Dedifferentiated amniotic fluid mesenchymal stem cell (primary cell): ENCODE measurements around the gene KRT38.
"Not testable (repeated sequence)": the region's sequence is repeated elsewhere in the genome, so short reads cannot be mapped to it uniquely, and the experiment has no call there.

Experiments
- DNase-seq: peaks from one replicate; pipeline ENCODE4 v3.0.0-alpha.2; 2016; ENCODE audit errors: extremely low spot score

KRT38 gene

DNA sequence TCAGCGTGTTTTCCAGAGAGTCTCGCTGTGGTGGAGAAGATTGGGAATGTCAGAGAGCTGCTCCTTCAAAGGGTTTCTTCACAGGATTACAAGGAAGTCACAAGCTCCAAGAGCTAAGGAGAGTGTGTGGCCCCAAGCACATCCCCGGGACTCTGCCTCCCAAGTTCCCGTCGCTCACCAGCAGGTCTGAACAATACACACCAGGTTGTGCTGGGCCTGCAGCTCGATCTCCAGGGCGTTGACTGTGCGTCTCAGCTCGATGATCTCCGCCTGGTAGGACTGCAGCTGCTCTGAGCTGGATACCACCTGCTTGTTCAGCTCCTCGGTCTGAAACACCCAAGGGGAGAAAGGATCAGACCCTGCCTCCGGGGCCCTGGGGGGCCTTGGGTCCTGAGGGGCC is 45.7 kb downstream of the KRT38 start:
- DNase-seq: not testable (repeated sequence)

DNA sequence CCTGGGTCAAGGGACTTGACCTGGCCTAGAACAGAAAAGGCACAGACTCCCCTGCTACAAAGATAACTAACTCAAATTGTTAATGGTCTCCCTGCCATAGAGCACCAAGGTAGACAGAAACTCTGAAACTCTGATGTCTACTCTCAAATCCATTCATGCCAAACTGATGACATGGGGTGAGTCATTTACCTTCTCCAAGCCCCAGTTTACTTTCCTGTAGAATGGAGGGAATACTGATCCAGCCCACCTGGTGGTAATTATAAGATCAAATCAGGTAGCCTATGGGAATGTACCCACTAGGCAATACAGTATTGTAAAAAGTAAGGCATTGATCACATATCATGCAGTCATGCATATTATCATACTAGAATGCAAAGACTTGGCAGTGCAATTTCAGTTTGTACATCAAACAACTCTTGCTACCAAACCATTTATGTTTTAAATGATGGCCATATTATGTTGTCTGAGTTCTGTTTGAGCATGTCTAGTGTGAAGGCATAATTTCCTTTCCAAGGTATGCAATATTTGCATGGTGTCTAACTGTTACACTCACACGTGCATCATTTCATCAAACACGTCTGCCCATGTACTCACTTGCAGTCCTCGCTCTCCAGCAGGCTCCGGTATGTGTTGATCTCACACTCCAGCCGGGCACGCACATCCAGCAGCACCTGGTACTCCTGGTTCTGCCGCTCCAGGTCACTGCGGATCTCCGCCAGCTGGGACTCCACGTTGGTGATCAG is 46.4 kb downstream of the KRT38 start:
- DNase-seq: no peak

DNA sequence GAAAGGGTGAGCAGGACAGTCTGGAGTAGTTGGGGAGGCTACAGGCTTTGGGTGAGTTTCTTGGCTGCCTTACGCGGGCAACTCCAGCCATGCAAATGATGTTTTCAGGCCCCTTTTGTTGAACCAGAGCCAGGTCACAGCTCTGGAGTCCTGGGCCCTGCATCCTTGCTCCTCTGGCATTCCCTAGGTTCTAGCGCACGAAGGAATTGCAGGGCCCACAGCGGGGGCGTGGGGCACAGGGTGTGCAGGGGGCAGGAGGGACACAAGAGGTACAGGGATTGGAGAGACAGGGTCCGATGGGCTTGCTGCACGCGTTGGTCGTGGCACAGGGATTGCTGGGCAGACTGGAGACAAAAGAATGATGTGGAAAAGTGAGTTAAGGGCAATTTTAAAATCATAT is 47.0 kb downstream of the KRT38 start:
- no peak for DNase-seq

DNA sequence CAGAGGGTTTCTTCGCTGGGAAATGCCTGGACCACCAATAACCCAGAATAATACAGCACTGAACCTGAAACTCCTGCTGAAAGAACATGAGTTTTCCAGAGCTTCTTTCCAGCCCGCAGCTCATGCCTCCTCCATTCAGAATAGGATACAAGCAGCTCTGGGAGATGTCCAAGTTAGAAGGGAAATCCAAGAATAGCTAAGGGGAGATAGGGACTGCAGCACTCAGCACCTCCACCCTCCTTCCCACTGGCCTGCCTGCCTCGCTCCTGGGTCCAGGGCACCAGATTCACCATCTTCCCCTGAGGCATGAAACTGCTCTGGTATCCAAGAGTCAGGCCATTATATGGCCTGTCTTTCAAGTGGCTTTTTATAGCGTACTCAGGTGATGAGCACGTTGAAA is 47.5 kb downstream of the KRT38 start:
- DNase-seq: no peak

DNA sequence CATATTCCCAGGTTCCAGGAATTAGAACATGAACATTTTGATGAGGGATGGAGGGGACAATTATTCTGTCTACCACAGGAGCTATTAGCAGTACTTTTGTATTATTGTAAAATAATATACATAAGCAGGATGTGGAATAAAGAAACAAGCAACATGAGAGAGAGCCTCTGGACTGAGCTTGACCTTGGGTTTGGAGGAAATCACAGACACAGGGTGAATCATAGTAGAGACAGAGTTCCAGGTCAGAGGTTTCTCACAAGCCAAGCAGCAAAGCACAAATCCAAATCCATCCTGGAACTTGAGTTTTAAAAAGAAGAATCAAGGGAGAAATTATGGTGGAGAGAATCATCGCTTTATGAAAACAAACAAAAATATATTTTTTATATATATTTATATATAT is 48.5 kb downstream of the KRT38 start:
- DNase-seq: no peak

DNA sequence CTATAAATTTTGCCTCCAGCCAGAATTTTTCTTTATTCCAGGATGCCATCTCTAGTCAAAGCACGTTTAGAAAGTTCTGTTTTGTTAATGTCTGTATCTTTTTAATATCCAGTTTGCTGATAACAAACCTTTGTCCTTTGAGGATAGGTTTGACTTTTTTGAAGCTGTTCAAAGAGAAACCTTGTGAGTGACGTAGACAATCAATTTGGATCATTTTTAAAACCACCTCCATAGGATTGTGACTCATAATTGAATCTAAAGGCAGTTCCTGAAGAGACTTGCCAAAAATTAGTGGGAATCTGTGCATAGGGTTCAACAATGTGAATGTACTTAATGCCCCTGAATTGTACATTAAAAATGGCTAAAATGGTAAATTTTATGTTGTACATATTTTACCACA is 49.2 kb downstream of the KRT38 start:
- DNase-seq: no peak

DNA sequence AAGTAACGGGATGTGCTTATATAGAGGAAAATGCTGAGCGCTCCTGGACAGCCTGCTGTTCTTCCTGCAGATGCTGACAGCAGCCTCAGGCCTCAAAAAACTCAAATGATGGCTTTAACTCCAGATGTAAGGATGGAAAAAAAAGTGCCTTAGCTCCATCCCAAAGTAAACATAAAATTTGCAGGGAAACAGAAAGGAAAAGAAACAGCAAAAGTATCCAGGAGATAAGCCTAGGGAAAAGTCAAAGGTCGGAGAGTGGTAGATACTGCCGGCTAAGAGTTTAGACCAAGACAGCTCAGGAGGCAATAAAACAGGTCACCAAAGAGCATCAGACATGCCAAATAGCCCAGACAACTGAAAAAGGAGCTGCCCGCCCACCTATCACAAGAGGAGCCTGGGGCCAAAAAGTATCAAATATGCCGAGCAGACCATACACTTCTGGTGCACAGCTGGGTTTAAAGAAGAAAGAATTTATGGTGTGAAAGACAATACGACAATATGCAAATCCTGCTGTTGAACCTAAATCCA is 50.3 kb downstream of the KRT38 start:
- no peak for DNase-seq

DNA sequence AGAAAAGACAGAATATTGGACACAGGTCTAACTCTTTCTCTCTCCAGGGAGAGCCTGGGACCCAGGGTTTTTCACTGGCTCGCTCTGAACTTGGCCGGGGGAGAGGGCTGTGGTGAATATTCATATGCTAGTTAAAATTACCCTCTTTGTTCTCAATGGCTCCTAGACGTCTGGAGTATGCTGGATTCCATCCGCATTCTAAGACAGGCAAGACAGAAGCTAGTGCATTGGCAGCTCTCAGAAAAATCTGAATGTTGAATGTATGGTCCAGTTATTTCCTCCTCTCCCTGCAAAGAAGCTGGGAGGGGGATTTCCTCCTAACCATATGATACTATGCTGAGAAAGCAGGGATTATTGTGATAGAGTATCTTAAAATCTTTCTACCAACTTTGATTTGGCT is 53.1 kb downstream of the KRT38 start:
- DNase-seq: no peak

DNA sequence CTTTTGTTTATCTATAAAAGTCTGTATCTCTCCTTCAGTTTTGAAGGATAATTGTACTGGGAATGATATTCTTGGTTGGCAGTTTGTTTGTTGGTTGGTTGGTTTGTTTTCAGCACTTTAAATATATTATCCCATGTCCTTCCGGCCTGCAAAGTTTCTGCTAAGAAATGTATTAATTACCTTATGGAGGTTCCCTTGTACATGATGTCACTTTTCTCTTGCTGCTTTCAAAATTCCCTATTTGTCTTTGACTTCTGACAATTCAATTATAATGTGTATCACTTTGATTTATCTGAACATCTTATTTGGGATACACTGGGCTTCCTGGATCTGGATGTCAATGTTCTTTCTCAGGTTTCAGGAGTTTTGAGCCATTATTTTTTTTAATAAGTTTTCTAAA is 54.6 kb downstream of the KRT38 start:
- DNase-seq: no peak
